NK-92 treated with Interleukin-12 subunit alpha and Interleukin-12 subunit beta, amount 100 ng/mL, for 24 hours (cell line): Measurements from ENCODE around the gene VKORC1.
A peak's percentile ranks its signal among the peaks of the same experiment; 100 is the strongest.
"Not testable (repeated sequence)": the region's sequence is repeated elsewhere in the genome, so short reads cannot be mapped to it uniquely, and the experiment has no call there.

ENCODE experiments used
- DNase-seq: peaks from one replicate; lab custom pipeline; 2025; lab: John Stamatoyannopoulos, UW

VKORC1 gene

GRCh38 chr16:31094424-31095120, at the start of gene VKORC1:
TSS of gene VKORC1 (minus strand) at chr16:31094797. CDS start at chr16:31094729, 68 bp downstream.
- peak; percentile 82 for DNase-seq

GRCh38 chr16:31143694-31144148, 49.1 kb upstream of the VKORC1 start:
- no peak for DNase-seq

GRCh38 chr16:31143011-31143693, 48.6 kb upstream of the VKORC1 start:
- DNase-seq = no peak

GRCh38 chr16:31142109-31143010, 47.8 kb upstream of the VKORC1 start:
- DNase-seq = peak; percentile 98

GRCh38 chr16:31141489-31142108, 47.0 kb upstream of the VKORC1 start:
- no peak for DNase-seq

- not testable (repeated sequence) for DNase-seq
Observed at GRCh38 chr16:31141071-31141469, 46.5 kb upstream of the VKORC1 start.

GRCh38 chr16:31138621-31139578, 44.3 kb upstream of the VKORC1 start:
- DNase-seq = no peak

GRCh38 chr16:31136822-31137499, 42.4 kb upstream of the VKORC1 start:
- not testable (repeated sequence) for DNase-seq

- no peak for DNase-seq
Observed at GRCh38 chr16:31136287-31136662, 41.7 kb upstream of the VKORC1 start.

GRCh38 chr16:31135535-31136286, 41.1 kb upstream of the VKORC1 start, which contains the start of gene PRSS8:
TSS of gene PRSS8 (minus strand) at chr16:31135727. CDS start at chr16:31135498, 229 bp downstream.
- DNase-seq = no peak

- DNase-seq = no peak
Observed at GRCh38 chr16:31134625-31135534, 40.3 kb upstream of the VKORC1 start.

GRCh38 chr16:31134091-31134571, 39.5 kb upstream of the VKORC1 start:
- no peak for DNase-seq

GRCh38 chr16:31133046-31133501, 38.5 kb upstream of the VKORC1 start:
- no peak for DNase-seq

GRCh38 chr16:31132303-31132979, 37.8 kb upstream of the VKORC1 start:
- no peak for DNase-seq

- DNase-seq = no peak
Observed at GRCh38 chr16:31131841-31132271, 37.3 kb upstream of the VKORC1 start.

GRCh38 chr16:31131416-31131815, 36.8 kb upstream of the VKORC1 start:
- DNase-seq = no peak

- no peak for DNase-seq
Observed at GRCh38 chr16:31130899-31131298, 36.3 kb upstream of the VKORC1 start.
